HepG2 (cell line): Measurements from ENCODE around the gene FOSL2. TPM values are rescaled to one million over a fixed set of nuclear protein-coding genes. Genes with fewer than 3 reads are reported as not detected.
A peak's percentile ranks its signal among the peaks of the same experiment; 100 is the strongest.

ENCODE experiments used
- ARNT2 ChIP-seq: sonication (generic); formaldehyde crosslinking; IDR thresholded peaks from 2 replicates; pipeline ENCODE4 v1.8.0; 2022; ENCODE audit warnings: mild to moderate bottlenecking, low read depth, missing genetic modification reagents, moderate library complexity
- BRD4 ChIP-seq: sonication (generic); formaldehyde crosslinking; IDR thresholded peaks from 2 replicates; pipeline ENCODE4 v1.4.0; 2020; ENCODE audit warnings: missing genetic modification reagents
- DNMT1 ChIP-seq: sonication (generic); formaldehyde crosslinking; IDR thresholded peaks from 2 replicates; pipeline ENCODE4 v1.5.1; 2020; ENCODE audit warnings: mild to moderate bottlenecking, missing genetic modification reagents
- GTF2F1 ChIP-seq: fragments of 150-350 bp; IDR thresholded peaks from 2 replicates; pipeline ENCODE4 v1.6.1; 2014; ENCODE audit warnings: low read length
- HBP1 ChIP-seq: IDR thresholded peaks from 2 replicates; pipeline ENCODE4 v1.6.1; 2016; ENCODE audit warnings: low read depth, control low read depth
- HOXA5 ChIP-seq: sonication (generic); formaldehyde crosslinking; IDR thresholded peaks from 2 replicates; pipeline ENCODE4 v1.4.0; 2020; ENCODE audit warnings: missing genetic modification reagents
- IRF1 ChIP-seq: sonication (generic); formaldehyde crosslinking; IDR thresholded peaks from 2 replicates; pipeline ENCODE4 v1.4.0; 2020; ENCODE audit warnings: low read depth, mild to moderate bottlenecking, missing genetic modification reagents
- KDM3A ChIP-seq: IDR thresholded peaks from 2 replicates; pipeline ENCODE4 v1.6.1; 2018; ENCODE audit warnings: low read depth, missing compliant biosample characterization
- LRRFIP1 ChIP-seq: sonication (generic); formaldehyde crosslinking; conservative IDR thresholded peaks from 2 replicates; pipeline ENCODE4 v1.4.0; 2020; ENCODE audit warnings: missing genetic modification reagents
- MAFK ChIP-seq, 2 experiments: IDR thresholded peaks in 1 of 2; conservative IDR thresholded peaks in 1 of 2; 2 replicates each; pipeline ENCODE4 v1.6.1; 2011; ENCODE audit warnings: improper control_type of control experiment in 2 of 2, low read length in 2 of 2
- NFYC ChIP-seq: IDR thresholded peaks from 2 replicates; pipeline ENCODE4 v1.6.1; 2016; ENCODE audit warnings: missing genetic modification reagents, missing compliant biosample characterization
- PHF8 ChIP-seq: sonication (generic); formaldehyde crosslinking; IDR thresholded peaks from 2 replicates; pipeline ENCODE4 v1.5.0; 2020; ENCODE audit warnings: missing genetic modification reagents
- POGK ChIP-seq: sonication (generic); formaldehyde crosslinking; conservative IDR thresholded peaks from 2 replicates; pipeline ENCODE4 v1.8.0; 2022; ENCODE audit warnings: mild to moderate bottlenecking, moderate library complexity, missing genetic modification reagents
- RARA ChIP-seq: IDR thresholded peaks from 2 replicates; pipeline ENCODE4 v1.6.1; 2016; ENCODE audit warnings: missing genetic modification reagents, missing compliant biosample characterization
- SETDB1 ChIP-seq: sonication (generic); formaldehyde crosslinking; IDR thresholded peaks from 2 replicates; pipeline ENCODE4 v1.5.1; 2020; ENCODE audit warnings: missing genetic modification reagents, mild to moderate bottlenecking, borderline replicate concordance
- SOX6 ChIP-seq, 2 experiments: fragments of 450-650 bp in 1 of 2; sonication (generic) in 1 of 2; formaldehyde crosslinking in 1 of 2; IDR thresholded peaks; 2 replicates each; pipeline versions ENCODE4 v1.4.0 to v1.6.1; 2017 to 2020; ENCODE audit warnings: antibody characterized with exemption in 1 of 2, mild to moderate bottlenecking in 1 of 2, missing genetic modification reagents in 1 of 2
- ZKSCAN8 ChIP-seq: IDR thresholded peaks from 2 replicates; pipeline ENCODE4 v1.6.1; 2016; ENCODE audit warnings: borderline replicate concordance, missing genetic modification reagents, missing compliant biosample characterization
- ZNF10 ChIP-seq: sonication (generic); formaldehyde crosslinking; IDR thresholded peaks from 2 replicates; pipeline ENCODE4 v1.4.0; 2020; ENCODE audit warnings: mild to moderate bottlenecking, low read depth, missing genetic modification reagents, borderline replicate concordance
- ZNF143 ChIP-seq: sonication (generic); formaldehyde crosslinking; IDR thresholded peaks from 2 replicates; pipeline ENCODE4 v1.4.0; 2020; ENCODE audit warnings: missing genetic modification reagents
- ZNF33B ChIP-seq: sonication (generic); formaldehyde crosslinking; IDR thresholded peaks from 2 replicates; pipeline ENCODE4 v1.5.1; 2020; ENCODE audit warnings: mild to moderate bottlenecking, missing genetic modification reagents
- ZNF382 ChIP-seq: sonication (generic); formaldehyde crosslinking; IDR thresholded peaks from 2 replicates; pipeline ENCODE4 v1.5.0; 2020; ENCODE audit warnings: missing genetic modification reagents, mild to moderate bottlenecking, borderline replicate concordance
- ZNF605 ChIP-seq: sonication (generic); formaldehyde crosslinking; IDR thresholded peaks from 2 replicates; pipeline ENCODE4 v1.8.0; 2022; ENCODE audit warnings: mild to moderate bottlenecking, missing genetic modification reagents
- ZNF672 ChIP-seq: sonication (generic); formaldehyde crosslinking; IDR thresholded peaks from 2 replicates; pipeline ENCODE4 v1.8.1; 2022; ENCODE audit warnings: missing genetic modification reagents
- ZNF816 ChIP-seq: sonication (generic); formaldehyde crosslinking; IDR thresholded peaks from 2 replicates; pipeline ENCODE4 v1.8.0; 2022; ENCODE audit warnings: missing genetic modification reagents, mild to moderate bottlenecking, borderline replicate concordance
- ZNF83 ChIP-seq: sonication (generic); formaldehyde crosslinking; IDR thresholded peaks from 2 replicates; pipeline ENCODE4 v1.4.0; 2020; ENCODE audit warnings: missing genetic modification reagents, mild to moderate bottlenecking, borderline replicate concordance
- polyA plus RNA-seq, 8 experiments: library from polyadenylated mRNA; depleted of rRNA in 3 of 8; stranded (reverse) in 7 of 8; unstranded in 1 of 8; fragments of >200 nt; fragmentation: Illumina TruSeq in 4 of 8; extraction: Trizol in 4 of 8; gene quantifications; 2 replicates each; pipeline versions ENCODE4 v1.2.1 to v1.2.3, GENCODE V29; 2011 to 2016; ENCODE audit warnings: low read depth in 4 of 8, missing spikeins in 1 of 8, mixed read lengths in 1 of 8; ENCODE audit not compliant: insufficient read depth in 1 of 8
- total RNA-seq, 5 experiments: library from RNA; depleted of rRNA; stranded (reverse); fragments of >200 nt; fragmentation: Illumina TruSeq; extraction: Trizol; gene quantifications; 2 replicates each; pipeline ENCODE4 v1.2.3, GENCODE V29; 2016; ENCODE audit warnings: low read depth in 1 of 5

FOSL2 gene
- total and polyA plus RNA-seq, 2 of the 13 experiments (the other 11 are each of a cell fraction or from before 2014, with no cell fraction given): 3.4 to 18.1 TPM

- TF ChIP-seq POGK (CRISPR knock-in tag): no peak
- no peak for TF ChIP-seq ZNF816 (CRISPR knock-in tag)
- TF ChIP-seq DNMT1 (CRISPR knock-in tag): no peak
- TF ChIP-seq NFYC (CRISPR knock-in tag): no peak
- TF ChIP-seq ZNF672 (CRISPR knock-in tag): no peak
- no peak for TF ChIP-seq ZNF33B (CRISPR knock-in tag)
- TF ChIP-seq HOXA5: no peak
- TF ChIP-seq PHF8 (CRISPR knock-in tag): no peak
- no peak for TF ChIP-seq ZNF10
- TF ChIP-seq ZNF83 (CRISPR knock-in tag): no peak
- TF ChIP-seq SOX6 (IDR thresholded peaks at IDR 0.05): no peak
- peak; percentile 68 for TF ChIP-seq SOX6 (CRISPR knock-in tag; IDR thresholded peaks at IDR 0.05)
- no peak for TF ChIP-seq HBP1 (CRISPR knock-in tag)
- TF ChIP-seq SETDB1 (CRISPR knock-in tag): no peak
- TF ChIP-seq GTF2F1: no peak
- TF ChIP-seq ARNT2 (CRISPR knock-in tag): no peak
- TF ChIP-seq RARA (CRISPR knock-in tag): peak; percentile 61
- TF ChIP-seq LRRFIP1 (CRISPR knock-in tag): no peak
- no peak for TF ChIP-seq BRD4 (CRISPR knock-in tag)
- TF ChIP-seq ZKSCAN8 (CRISPR knock-in tag): no peak
- no peak for TF ChIP-seq IRF1
- TF ChIP-seq KDM3A: 0 out of 2 replicates have a peak, but pooled peaks have one; percentile 25
- TF ChIP-seq ZNF143: no peak; the same call in 1 of the 2 replicates
- TF ChIP-seq ZNF605: no peak
- no peak for TF ChIP-seq MAFK (conservative IDR thresholded peaks at IDR 0.05 in 1 of 2, IDR thresholded peaks at IDR 0.05 in 1 of 2; ENCODE audit: low read length in 2 of 2)
- no peak for TF ChIP-seq ZNF382
Measured at GRCh38 chr2:28407976-28408690, 15.5 kb downstream of the FOSL2 start (continued).
